KOPT-K1 (cell line): ENCODE results near the gene MAP3K20.
"Not testable (repeated sequence)": the region's sequence is repeated elsewhere in the genome, so short reads cannot be mapped to it uniquely, and the experiment has no call there.

Experiments
- H3K27ac ChIP-seq: fragments of 200-600 bp; sonication (generic); 2 replicates; pipeline ENCODE4 v1.5.1; 2016; ENCODE audit warnings: antibody characterized with exemption, mild to moderate bottlenecking, low read depth, low read length; ENCODE audit not compliant: poor library complexity, severe bottlenecking
- H3K36me3 ChIP-seq: fragments of 200-600 bp; sonication (generic); 2 replicates; pipeline ENCODE4 v1.5.1; 2017; ENCODE audit warnings: antibody characterized with exemption, mild to moderate bottlenecking, low read length, moderate library complexity; ENCODE audit not compliant: insufficient read depth
- H3K9me3 ChIP-seq: fragments of 200-600 bp; sonication (generic); 2 replicates; pipeline ENCODE4 v1.5.1; 2017; ENCODE audit warnings: antibody characterized with exemption, low read length, mild to moderate bottlenecking; ENCODE audit not compliant: insufficient read depth, poor library complexity, severe bottlenecking

MAP3K20 gene

DNA sequence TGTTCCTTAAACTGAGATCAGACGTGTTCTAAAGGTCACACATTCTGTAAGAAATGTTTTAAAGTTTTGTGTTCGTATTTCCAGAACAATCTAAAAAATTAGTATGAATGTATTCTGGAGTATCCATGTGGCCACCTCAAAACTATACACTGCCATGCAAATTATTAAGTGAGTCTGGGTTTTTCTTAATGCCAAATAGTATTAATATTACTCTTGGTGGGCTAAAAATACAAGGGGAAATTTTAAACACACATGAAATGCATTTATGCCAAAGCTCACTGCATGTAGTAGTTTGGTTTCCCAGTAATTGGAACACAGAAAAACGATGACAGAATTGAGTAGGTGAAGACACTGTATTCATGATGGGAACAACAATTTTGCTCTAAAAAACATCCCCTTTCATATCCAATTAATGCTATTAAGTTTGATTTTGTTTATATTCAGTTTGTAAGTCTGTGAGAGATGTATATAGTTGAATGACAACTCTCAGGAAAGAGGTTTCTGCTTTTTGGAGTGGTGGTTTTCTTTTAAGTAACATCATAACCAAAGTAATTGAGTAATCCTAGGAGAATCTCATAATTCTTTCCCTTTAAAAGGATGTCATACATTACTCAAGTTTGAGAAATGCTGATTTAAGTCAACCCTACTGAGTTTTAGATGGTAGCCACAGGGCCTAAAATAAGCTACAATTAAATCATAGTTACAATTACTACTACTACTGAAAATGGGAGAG lies 203.3 kb downstream of the MAP3K20 start:
- no peaks in the 10 kb centered on the region for H3K9me3 ChIP-seq
- H3K36me3 ChIP-seq, result no peaks in the 10 kb centered on the region
- no peak overlapping the region for H3K27ac ChIP-seq

DNA sequence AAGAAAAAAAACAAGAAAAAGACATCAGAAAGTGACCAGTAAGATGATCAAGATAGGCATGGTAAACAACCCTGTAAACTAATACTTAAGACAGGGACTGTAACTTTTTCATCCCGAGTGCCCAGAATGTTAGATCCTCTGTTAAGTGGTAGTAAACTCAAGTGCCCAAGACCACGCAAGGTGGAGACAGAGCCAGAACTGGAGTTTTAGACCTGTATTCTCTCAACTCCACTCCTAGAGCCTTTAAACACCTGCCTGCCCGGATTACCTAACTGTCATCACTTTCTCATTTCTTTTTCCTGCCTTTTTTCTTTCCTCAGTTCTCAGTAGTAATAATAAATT lies 203.9 kb downstream of the MAP3K20 start:
- Histone ChIP-seq H3K36me3 (no peaks in the 10 kb centered on the region), H3K9me3 (no peaks in the 10 kb centered on the region), H3K27ac (no peak overlapping the region)

DNA sequence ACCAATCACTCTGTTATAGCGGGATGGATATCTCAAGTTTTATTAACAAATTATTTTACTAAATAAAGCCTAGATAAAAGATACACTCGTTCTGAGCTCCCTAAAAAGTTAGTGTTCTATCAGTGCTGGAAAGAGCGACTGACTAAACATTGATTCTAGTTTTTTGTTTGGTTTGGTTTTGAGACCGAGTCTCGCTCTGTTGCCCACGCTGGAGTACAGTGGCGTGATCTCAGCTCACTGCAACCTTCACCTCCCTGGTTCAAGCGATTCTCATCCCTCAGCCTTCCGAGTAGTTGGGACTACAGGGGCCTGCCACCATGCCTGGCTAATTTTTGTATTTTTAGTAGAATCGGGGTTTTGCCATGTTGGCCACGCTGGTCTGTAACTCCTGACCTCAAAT lies 205.2 kb downstream of the MAP3K20 start:
- no peaks in the 10 kb centered on the region for H3K9me3 ChIP-seq
- H3K27ac ChIP-seq, result no peak overlapping the region
- no peaks in the 10 kb centered on the region for H3K36me3 ChIP-seq

DNA sequence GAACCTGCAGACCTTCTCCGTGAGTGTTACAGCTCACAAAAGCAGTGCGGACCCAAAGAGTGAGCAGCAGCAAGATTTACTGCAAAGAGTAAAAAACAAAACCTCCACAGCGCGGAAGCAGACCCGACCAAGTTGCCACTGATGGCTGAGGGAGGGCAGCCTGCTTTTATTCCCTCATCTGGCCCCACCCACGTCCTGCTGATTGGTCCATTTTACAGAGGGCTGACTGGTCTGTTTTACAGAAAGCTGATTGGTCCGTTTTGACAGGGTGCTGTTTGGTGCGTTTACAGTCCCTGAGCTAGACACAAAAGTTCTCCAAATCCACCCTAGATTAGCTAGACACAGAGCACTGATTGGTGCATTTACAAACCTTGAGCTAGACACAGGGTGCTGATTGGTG lies 206.3 kb downstream of the MAP3K20 start:
- H3K9me3 ChIP-seq, H3K27ac ChIP-seq, H3K36me3 ChIP-seq: not testable (repeated sequence)

DNA sequence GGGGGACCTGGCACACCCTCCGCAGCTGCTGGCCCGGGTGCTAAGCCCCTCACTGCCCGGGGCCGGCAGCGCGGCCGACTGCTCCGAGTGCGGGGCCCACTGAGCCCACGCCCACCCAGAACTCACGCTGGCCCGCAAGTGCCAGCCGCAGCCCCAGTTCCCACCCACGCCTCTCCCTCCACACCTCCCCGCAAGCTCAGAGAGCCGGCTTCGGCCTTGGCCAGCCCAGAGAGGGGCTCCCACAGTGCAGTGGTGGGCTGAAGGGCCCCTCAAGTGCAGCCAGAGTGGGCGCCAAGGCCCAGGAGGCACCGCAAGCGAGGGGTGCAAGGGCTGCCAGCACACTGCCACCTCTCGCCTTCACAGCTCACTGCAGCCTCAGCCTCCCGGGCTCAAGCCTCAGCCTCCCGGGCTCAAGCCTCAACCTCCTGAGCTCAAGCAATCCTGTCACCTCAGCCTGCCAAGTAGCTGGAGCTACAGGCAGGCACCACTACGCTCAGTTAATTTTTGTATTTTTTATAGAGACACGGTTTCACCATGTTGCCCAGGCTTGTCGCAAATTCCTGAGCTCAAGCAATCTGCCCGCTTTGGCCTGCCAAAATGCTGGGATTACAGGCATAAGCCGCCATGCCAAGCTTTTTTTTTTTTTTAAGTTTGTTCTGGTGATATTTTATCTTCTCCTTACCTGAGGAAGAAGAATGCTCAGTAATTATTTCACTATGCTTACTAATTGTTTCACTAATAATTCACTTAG lies 207.3 kb downstream of the MAP3K20 start:
- H3K27ac ChIP-seq, result no peak overlapping the region
- H3K36me3 ChIP-seq, result no peaks in the 10 kb centered on the region
- H3K9me3 ChIP-seq, result no peaks in the 10 kb centered on the region

DNA sequence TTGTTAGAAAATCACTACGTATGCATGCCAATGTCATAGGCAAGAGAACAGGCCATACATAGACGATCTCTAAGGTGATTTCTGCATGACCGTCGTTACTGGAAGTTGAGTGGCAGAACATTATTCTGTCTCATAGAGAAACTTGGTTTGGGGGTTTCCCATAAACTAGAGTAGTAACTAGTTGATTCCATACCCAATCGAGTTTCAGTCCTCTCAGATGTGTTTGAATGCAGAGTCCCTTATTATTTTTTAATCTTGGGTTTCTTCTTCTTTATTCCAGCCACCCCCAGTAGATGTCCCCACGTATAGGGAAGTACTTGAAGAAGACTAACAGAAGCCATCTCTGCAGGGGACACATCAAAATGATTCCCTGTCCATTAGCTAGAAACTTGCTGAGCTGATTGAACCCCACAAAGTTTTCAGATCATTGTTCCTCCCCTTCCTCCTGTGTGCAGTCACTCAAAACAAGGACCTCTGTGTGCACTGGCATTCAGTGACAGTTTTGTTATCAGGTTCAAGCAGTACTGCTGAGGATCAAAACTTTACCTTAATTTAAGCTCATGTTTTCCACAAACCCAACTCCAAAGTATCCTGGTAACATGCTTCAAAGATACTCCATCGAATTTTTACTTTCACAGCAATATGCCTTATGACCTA lies 210.6 kb downstream of the MAP3K20 start:
- no peak overlapping the region for H3K27ac ChIP-seq
- H3K9me3 ChIP-seq, result no peaks in the 10 kb centered on the region
- no peaks in the 10 kb centered on the region for H3K36me3 ChIP-seq

DNA sequence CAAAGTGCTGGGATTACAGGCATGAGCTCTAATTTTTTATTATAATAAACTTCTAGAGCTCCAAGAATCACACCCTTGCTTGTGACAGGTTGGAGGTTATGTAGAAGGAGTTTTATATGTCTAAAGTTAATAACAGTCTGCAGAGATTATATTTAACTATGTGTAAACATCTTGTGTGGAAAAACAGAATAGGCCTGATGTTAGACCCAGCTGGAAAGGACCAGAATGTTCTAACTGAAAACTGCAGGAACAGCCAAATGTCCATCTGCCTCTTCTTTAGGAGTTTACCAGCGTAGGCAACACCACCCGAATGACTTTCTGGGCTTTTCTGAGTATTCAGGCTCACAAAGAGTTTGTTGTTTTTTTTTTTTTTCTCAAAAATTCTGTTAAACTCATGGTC lies 211.9 kb downstream of the MAP3K20 start:
- Histone ChIP-seq H3K36me3 (no peaks in the 10 kb centered on the region), H3K9me3 (no peaks in the 10 kb centered on the region), H3K27ac (no peak overlapping the region)

DNA sequence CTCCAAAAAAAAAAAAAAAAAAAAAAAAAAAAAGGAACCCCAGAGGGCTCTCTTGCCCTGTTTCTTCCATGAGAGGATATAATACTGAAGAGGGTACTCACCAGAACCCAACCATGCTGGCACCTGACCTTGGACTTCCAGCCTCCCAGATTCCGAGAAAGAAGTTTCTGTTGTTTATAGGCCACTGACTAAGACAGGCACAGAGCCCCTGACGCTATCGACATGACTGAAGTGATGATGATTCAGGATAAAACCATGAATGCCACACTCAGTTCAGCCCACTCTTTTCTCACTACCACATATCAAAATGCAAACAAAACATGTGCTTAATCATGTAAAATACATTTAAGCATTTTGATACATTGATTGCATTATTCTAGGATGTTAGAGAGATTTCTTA lies 212.9 kb downstream of the MAP3K20 start:
- H3K36me3 ChIP-seq, result no peaks in the 10 kb centered on the region
- H3K27ac ChIP-seq, result no peak overlapping the region
- no peaks in the 10 kb centered on the region for H3K9me3 ChIP-seq

DNA sequence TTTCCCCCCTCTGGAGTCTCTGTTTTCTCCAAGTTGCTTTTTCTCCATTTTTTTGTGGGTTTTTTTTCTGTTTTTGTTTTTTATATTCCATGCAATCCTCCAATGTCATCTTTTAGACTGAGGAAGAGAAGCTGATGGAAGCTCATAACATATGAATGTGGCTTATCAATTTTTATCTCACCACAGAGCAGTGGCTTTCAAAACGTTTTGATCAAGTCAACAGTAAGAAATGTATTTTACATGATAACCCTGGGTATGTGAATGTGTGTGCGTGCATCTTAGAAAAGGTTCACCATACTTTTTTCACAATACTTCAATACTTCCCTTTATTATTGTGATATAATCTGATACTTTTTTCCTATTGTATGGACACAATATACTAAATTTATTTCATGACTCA lies 214.4 kb downstream of the MAP3K20 start:
- no peaks in the 10 kb centered on the region for H3K9me3 ChIP-seq
- no peak overlapping the region for H3K27ac ChIP-seq
- no peaks in the 10 kb centered on the region for H3K36me3 ChIP-seq

DNA sequence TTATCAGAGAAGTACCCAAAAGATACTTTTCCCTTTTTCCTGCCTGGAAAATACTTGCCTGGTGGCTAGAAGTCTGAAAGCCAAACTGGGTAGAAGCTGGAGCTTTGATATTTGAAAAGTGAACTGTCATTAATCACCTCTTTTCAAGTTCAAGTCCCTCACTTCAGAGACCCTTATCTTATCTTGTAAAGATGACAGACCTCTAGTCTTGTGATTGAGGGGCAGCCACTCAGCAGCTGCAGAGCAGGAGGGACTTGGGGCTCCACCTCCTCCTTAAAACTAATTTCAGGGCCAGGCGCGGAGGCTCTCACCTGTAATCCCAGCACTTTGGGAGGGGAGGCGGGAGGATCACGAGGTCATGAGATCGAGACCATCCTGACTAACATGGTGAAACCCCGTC lies 214.9 kb downstream of the MAP3K20 start:
- H3K27ac ChIP-seq, result no peak overlapping the region
- H3K36me3 ChIP-seq, result no peaks in the 10 kb centered on the region
- no peaks in the 10 kb centered on the region for H3K9me3 ChIP-seq

DNA sequence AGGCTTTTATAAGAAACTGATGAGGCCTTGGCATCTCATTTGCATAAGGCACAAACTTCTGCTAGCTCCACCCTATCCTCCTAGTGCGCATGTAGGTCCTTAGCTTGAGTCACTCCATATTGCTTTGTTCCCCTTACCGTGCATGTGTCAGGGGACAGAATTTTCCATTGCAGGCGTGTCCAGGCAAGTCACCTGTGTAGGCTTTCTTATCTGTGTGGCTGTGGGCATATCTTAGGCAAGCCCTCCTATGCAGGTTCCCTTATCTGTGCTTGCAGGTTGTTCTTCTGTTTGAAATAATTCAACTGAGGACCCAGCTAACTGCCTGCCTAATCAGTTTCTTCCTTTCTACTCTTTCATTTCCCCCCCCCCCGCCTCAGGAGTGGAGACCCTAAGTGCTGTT lies 215.8 kb downstream of the MAP3K20 start:
- H3K36me3 ChIP-seq, result no peaks in the 10 kb centered on the region
- H3K9me3 ChIP-seq, result no peaks in the 10 kb centered on the region
- no peak overlapping the region for H3K27ac ChIP-seq

DNA sequence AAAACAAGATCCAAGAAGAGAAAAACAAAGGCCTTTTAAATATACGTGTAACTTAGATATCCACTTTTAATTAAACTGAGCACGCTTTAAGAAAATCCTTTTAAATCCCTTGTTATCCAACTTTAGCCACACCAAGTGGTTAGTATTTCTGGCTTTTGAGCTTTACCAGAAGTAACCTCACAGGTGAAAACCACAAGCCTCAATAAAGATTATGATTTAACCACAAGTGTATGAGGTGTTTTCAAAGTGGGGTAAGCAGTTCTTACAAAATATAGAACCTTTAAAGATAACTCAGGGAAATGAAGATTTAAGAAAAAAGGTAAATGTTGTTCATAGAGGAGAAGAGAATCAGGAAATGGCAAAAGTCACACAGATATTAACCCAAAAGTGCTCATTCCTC lies 220.6 kb downstream of the MAP3K20 start:
- peaks cover 39% of the 10 kb centered on the region for H3K9me3 ChIP-seq
- H3K36me3 ChIP-seq, result no peaks in the 10 kb centered on the region
- H3K27ac ChIP-seq, result no peak overlapping the region

DNA sequence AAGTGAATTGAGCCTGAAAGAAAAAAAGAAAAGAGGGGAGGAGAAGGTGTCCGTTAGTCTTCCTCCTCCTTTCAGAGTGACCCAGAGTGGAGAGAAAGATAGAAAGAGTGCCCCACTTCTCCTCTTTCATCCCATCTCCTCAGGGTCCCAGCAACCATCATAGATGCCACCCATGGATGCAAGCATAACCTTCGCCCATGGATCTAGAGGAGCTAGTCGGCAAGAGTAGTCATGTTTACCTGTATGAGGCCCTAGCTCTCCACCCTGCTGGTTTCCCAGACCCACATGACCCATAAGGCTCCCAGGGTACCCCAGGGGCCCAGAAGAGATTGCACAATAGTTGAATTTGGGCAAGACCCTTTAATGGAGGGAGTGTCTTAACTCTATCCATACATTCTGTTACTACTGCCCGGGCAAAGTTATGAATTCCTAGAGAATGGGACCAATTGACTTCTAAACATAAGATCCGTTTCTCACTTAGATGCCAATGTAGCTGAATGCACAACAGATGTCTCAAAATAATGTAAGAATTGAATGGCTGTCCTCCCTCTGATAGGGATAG lies 223.0 kb downstream of the MAP3K20 start:
- Histone ChIP-seq H3K27ac (no peak overlapping the region), H3K9me3 (peaks cover 39% of the 10 kb centered on the region), H3K36me3 (no peaks in the 10 kb centered on the region)

DNA sequence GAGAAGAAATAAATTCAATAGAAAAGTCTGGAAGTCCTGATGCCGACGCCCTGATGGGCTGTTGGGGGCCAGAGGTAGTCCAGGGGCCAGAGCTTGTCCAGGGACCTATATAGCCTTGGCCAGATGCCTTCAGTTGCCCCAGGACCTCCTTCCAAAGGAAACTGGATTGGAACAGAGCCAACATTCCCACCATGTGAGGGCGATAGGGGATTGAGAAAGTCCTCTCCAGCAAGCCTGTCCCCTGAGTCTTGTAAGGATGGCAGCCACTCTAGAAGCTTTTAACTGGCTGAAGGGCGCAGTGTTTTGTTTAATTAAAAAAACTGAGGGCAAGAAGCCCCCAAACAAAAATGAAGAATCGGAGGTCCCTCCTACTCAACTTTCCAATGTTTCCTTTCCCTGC lies 224.1 kb downstream of the MAP3K20 start:
- Histone ChIP-seq H3K36me3 (no peaks in the 10 kb centered on the region), H3K9me3 (peaks cover 39% of the 10 kb centered on the region), H3K27ac (no peak overlapping the region)

DNA sequence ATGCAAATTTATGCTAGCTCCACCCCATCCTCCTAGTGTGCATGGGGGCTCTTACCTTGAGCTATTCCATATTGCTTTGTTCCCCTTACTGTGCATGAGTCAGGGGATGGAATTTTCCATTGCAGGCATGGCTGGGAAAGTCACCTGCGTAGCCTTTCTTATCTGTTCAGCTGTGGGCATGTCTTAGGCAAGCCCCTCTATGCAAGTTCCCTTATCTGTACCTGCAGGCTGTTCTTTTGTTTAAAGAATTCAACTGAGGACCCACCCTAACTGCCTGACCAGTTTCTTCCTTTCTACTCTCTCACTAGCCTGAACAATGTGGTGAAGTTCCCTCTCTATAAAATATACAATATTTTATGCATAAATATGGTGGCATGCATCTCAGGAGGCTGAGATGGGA lies 224.8 kb downstream of the MAP3K20 start:
- H3K36me3 ChIP-seq, result no peaks in the 10 kb centered on the region
- peaks cover 39% of the 10 kb centered on the region for H3K9me3 ChIP-seq

More for the DNA sequence above, 224.8 kb downstream of the MAP3K20 start:
- no peak overlapping the region for H3K27ac ChIP-seq
